ENCODE measurements around the gene CAMTA1. TPM values are rescaled to one million over a fixed set of nuclear protein-coding genes. Genes with fewer than 3 reads are reported as not detected.

CAMTA1 gene
- total RNA-seq, 4 donors from 2014 or later: 45.3 to 68.9 (median 62.0) TPM

DNA sequence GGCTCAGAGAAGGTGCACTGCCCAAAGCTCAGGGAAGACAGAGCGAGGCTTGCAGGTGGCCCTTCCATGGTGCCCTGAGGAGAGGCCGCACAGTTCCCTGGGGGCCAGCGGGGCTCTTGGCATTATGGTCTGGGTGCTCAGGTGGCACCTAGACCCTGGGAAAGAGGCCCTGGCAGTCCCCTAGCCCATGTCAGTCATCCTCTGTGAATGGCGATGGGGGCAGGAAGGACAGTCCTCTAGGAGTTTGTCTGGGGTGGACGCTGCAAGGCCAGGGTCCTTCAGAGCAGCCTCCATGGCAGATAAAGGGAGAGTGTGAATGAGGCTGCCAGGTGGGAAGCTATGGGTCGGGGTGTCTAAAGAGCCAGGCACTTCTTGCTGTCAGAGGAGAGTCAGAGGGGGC is 640.0 kb downstream of the CAMTA1 start:
- no peak for DNase-seq (ENCODE audit: low spot score)
- ATAC-seq (ENCODE audit: low FRiP score): no peak
- TF ChIP-seq, protein P1, sequence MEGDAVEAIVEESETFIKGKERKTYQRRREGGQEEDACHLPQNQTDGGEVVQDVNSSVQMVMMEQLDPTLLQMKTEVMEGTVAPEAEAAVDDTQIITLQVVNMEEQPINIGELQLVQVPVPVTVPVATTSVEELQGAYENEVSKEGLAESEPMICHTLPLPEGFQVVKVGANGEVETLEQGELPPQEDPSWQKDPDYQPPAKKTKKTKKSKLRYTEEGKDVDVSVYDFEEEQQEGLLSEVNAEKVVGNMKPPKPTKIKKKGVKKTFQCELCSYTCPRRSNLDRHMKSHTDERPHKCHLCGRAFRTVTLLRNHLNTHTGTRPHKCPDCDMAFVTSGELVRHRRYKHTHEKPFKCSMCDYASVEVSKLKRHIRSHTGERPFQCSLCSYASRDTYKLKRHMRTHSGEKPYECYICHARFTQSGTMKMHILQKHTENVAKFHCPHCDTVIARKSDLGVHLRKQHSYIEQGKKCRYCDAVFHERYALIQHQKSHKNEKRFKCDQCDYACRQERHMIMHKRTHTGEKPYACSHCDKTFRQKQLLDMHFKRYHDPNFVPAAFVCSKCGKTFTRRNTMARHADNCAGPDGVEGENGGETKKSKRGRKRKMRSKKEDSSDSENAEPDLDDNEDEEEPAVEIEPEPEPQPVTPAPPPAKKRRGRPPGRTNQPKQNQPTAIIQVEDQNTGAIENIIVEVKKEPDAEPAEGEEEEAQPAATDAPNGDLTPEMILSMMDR (IDR thresholded peaks at IDR 0.05): no peak

DNA sequence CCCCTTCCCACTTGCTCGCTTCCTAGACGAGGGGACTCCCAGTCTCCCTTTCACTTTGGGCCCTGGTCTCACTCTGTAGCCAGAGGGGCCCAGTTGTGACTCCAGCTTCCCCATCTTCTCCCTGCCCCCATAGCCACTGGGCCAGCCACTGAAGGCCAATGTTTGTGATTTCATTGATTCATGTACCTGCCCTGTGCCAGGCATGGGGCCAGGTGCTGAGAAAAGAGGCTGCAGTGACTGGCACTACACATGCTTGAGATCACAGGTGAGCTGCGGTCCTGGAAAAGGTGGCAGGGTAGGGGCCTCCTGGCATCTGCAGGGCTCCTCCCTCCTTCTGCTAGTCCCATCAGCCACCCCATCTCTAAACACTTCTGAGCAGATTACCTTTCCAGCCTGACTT is 640.5 kb downstream of the CAMTA1 start:
- TF ChIP-seq, protein P1 (IDR thresholded peaks at IDR 0.05): no peak
- ATAC-seq (ENCODE audit: low FRiP score) (no peak), DNase-seq (ENCODE audit: low spot score) (no peak)

DNA sequence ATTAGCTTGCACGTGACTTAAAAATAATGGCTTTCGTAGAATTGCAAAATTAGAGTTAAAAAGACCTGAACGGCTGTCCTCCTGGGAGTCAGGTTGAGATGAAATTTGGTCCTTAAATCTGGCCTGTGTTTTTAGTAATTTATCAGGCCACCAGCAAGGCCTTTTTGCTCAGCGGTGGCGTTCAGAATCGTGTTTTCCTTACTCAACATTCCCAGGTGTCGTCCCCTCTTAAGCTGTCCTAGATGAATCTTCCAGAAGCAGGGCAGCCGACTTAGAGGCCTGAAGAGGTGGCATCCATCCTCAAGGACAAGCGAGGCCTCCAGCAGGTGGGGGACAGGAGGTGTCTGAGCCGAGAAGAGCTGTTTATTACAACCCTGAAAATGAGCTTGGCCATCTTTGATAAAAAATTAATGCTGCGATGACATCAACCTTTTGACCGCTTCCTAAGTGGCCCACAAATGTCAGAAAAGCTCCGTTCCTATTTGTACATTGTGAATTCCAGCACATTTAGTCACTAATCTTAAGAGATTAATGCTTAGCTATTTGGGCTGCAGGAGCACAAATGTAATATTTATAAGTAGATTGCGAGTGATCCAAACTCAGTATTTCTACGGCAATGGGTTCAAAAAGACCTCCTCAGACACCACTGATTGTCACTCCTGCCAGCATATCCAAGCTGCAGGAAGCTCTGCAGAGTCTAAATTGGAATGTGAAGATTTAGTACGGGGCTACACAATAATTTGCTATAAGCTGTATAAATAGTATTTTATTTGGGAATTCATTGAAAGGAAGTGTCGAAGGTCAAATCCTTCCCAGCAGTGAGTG is 641.7 kb downstream of the CAMTA1 start:
- no peak for ATAC-seq (ENCODE audit: low FRiP score)
- no peak for DNase-seq (ENCODE audit: low spot score)
- TF ChIP-seq, protein P1 (IDR thresholded peaks at IDR 0.05): no peak

DNA sequence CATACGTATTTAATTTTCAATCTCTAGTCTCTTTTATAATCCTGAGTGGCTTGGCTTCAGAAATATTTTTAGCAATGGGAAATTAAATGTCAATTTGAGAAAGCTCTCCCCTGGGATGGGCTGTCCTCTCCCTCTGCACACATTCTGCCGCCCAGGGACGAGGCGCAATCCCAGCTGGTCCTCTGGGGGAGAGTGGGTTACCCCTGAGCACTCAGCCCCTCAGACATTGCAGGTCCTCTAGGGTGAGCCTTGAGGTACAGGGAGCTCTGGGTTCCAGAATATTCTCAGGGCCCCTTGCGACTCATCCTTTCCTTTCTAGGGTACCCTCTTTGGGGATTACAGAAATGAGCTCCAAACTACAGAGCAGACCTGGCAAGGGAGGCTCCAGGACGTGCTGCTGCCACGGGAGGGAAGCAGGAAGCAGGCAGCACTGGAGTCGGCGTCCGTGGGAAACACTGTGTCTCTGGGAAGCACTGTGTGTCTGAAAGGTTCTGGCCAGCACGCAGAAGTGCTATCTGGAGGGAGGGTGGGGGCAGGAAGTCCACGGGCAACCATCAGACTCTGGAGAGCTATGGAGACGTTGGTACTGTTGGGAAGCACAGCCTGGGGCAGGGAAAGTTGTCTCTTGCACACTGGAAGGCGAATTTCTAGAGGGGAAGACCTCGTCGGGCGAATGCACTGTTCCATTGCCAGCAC is 642.5 kb downstream of the CAMTA1 start:
- ATAC-seq (ENCODE audit: low FRiP score) (no peak), DNase-seq (ENCODE audit: low spot score) (no peak)
- TF ChIP-seq, protein P1 (IDR thresholded peaks at IDR 0.05): no peak

DNA sequence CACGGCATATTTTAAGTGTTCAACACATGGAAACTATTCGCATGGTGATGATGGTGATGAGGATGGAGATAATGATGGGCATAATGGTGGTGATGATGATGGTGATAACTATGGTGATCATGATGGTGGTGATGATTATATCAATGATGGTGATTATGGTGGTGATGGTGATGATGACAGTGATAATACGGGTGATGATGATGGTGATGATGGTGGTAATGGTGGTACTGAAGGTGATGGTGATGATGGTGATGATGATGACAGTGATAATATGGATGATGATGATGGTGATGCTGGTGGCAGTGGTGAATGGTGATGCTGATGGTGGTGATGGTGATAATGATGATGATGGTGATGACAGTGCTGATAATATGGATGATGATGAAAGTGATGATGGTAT is 644.0 kb downstream of the CAMTA1 start:
- DNase-seq (ENCODE audit: low spot score) (no peak), ATAC-seq (ENCODE audit: low FRiP score) (no peak)
- TF ChIP-seq, protein P1 (IDR thresholded peaks at IDR 0.05): no peak

DNA sequence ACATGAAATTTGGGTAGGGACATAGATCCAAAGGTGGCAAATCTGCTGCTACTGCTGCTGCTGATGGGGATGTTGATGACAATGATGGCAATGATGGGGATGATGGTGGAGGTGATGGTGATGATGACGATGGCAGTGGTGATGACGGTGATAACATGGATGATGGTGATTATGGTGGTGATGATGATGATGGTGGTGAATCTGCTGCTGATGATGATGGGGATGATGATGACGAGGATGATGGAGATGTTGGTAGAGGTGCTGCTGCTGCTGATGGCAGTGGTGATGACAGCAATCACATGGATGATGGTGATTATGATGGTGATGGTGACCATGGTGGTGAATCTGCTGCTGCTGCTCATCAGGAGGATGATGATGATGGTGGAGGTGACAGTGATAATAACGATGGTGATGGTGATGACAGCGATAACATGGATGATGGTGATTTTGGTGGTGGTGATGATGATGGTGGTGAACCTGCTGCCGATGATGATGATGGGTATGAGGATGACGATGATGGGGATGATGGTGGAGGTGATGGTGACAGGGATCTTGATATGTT is 644.9 kb downstream of the CAMTA1 start:
- DNase-seq (ENCODE audit: low spot score) (no peak), ATAC-seq (ENCODE audit: low FRiP score) (no peak)
- TF ChIP-seq, protein P1 (IDR thresholded peaks at IDR 0.05): no peak

Data from omental fat pad (tissue), 4 donors.